NT2/D1 (cell line): ENCODE measurements around the gene TRMT61A.
A peak's percentile ranks its signal among the peaks of the same experiment; 100 is the strongest.
"Not testable (repeated sequence)": the region's sequence is repeated elsewhere in the genome, so short reads cannot be mapped to it uniquely, and the experiment has no call there.

Experiments
- DNase-seq: peaks from one replicate; pipeline ENCODE4 v3.0.0-alpha.2; 2011; ENCODE audit warnings: low read depth, low spot score
- H3K27me3 ChIP-seq: 2 replicates; pipeline ENCODE4 v1.6.0; 2011; ENCODE audit warnings: mild to moderate bottlenecking; ENCODE audit not compliant: insufficient read length, insufficient read depth
- H3K36me3 ChIP-seq: 2 replicates; pipeline ENCODE4 v1.6.1; 2011; ENCODE audit warnings: mild to moderate bottlenecking, low read length, mixed read lengths; ENCODE audit not compliant: insufficient read depth, insufficient read length
- H3K4me1 ChIP-seq: 2 replicates; pipeline ENCODE4 v1.5.1; 2011; ENCODE audit not compliant: insufficient read depth, insufficient read length
- H3K4me3 ChIP-seq: 2 replicates; pipeline ENCODE4 v1.5.1; 2011; ENCODE audit warnings: low read depth; ENCODE audit not compliant: insufficient read length
- H3K9ac ChIP-seq: 2 replicates; pipeline ENCODE4 v1.6.0; 2011; ENCODE audit warnings: low read depth; ENCODE audit not compliant: insufficient read length
- H3K9me3 ChIP-seq: 2 replicates; pipeline ENCODE4 v1.5.1; 2011; ENCODE audit warnings: mild to moderate bottlenecking, low read length; ENCODE audit not compliant: insufficient read depth
- SUZ12 ChIP-seq: IDR thresholded peaks from 2 replicates; pipeline ENCODE4 v1.6.1; 2011; ENCODE audit not compliant: insufficient read length, insufficient read depth; ENCODE audit errors: extremely low read depth
- YY1 ChIP-seq: IDR thresholded peaks from 2 replicates; pipeline ENCODE4 v1.6.1; 2011; ENCODE audit not compliant: insufficient read length, insufficient read depth
- ZNF274 ChIP-seq: IDR thresholded peaks from 2 replicates; pipeline ENCODE4 v1.6.1; 2011; ENCODE audit warnings: mild to moderate bottlenecking, low read depth, low read length

The TRMT61A gene

GRCh38 chr14:103509864-103510723 lies 18.9 kb upstream of the TRMT61A start:
- Histone ChIP-seq H3K36me3 (peaks cover 53% of the 10 kb centered on the region), H3K9ac (no peak overlapping the region), H3K4me1 (peaks cover 5% of the 10 kb centered on the region), H3K9me3 (no peaks in the 10 kb centered on the region), H3K4me3 (no peak overlapping the region), H3K27me3 (no peaks in the 10 kb centered on the region)
- no peak for TF ChIP-seq ZNF274
- TF ChIP-seq YY1 = no peak
- no peak for TF ChIP-seq SUZ12
- no peak for DNase-seq

GRCh38 chr14:103510724-103511693 lies 18.0 kb upstream of the TRMT61A start:
- no peak overlapping the region for H3K4me3 ChIP-seq
- no peaks in the 10 kb centered on the region for H3K9me3 ChIP-seq
- no peak for DNase-seq
- H3K27me3 ChIP-seq = no peaks in the 10 kb centered on the region
- TF ChIP-seq YY1 = no peak
- no peak for TF ChIP-seq ZNF274
- TF ChIP-seq SUZ12 = no peak
- no peak overlapping the region for H3K9ac ChIP-seq
- H3K4me1 ChIP-seq = peaks cover 6% of the 10 kb centered on the region
- H3K36me3 ChIP-seq = peaks cover 48% of the 10 kb centered on the region

- not testable (repeated sequence) for H3K4me1 ChIP-seq, H3K9me3 ChIP-seq, H3K9ac ChIP-seq, DNase-seq, H3K27me3 ChIP-seq, H3K4me3 ChIP-seq
- H3K36me3 ChIP-seq = peaks cover 47% of the 10 kb centered on the region
These were observed 16.8 kb upstream of the TRMT61A start for GRCh38 chr14:103512180-103512579.

- Histone ChIP-seq H3K36me3 (peaks cover 39% of the 10 kb centered on the region), H3K9ac (peak overlapping the region; percentile 50), H3K4me1 (peaks cover 11% of the 10 kb centered on the region), H3K4me3 (no peak overlapping the region), H3K9me3 (no peaks in the 10 kb centered on the region), H3K27me3 (no peaks in the 10 kb centered on the region)
- no peak for TF ChIP-seq YY1
- no peak for DNase-seq
These were observed 16.0 kb upstream of the TRMT61A start for GRCh38 chr14:103512701-103513611.

GRCh38 chr14:103514596-103515421 lies 14.2 kb upstream of the TRMT61A start:
- Histone ChIP-seq H3K27me3 (no peaks in the 10 kb centered on the region), H3K9ac (no peak overlapping the region), H3K36me3 (peaks cover 33% of the 10 kb centered on the region), H3K4me1 (peaks cover 19% of the 10 kb centered on the region), H3K4me3 (no peak overlapping the region), H3K9me3 (no peaks in the 10 kb centered on the region)
- no peak for DNase-seq
- no peak for TF ChIP-seq YY1
- TF ChIP-seq SUZ12 = no peak
- TF ChIP-seq ZNF274 = no peak

- no peaks in the 10 kb centered on the region for H3K9me3 ChIP-seq
- peaks cover 21% of the 10 kb centered on the region for H3K4me1 ChIP-seq
- no peaks in the 10 kb centered on the region for H3K27me3 ChIP-seq
- H3K9ac ChIP-seq = peak overlapping the region; percentile 45
- peaks cover 25% of the 10 kb centered on the region for H3K36me3 ChIP-seq
- no peak for DNase-seq
- no peak for TF ChIP-seq ZNF274
- TF ChIP-seq YY1 = no peak
- no peak for TF ChIP-seq SUZ12
- no peak overlapping the region for H3K4me3 ChIP-seq
These were observed 12.4 kb upstream of the TRMT61A start for GRCh38 chr14:103516426-103517173.
